ENCODE data around the gene PRLH. TPM values are rescaled to one million over a fixed set of nuclear protein-coding genes. Genes with fewer than 3 reads are reported as not detected.

PRLH gene
- total and polyA plus RNA-seq, 2 donors (not counting 3 experiments of a cell fraction or from before 2014, with no cell fraction given), result not detected

GRCh38 chr2:237571551-237571950, 5.2 kb downstream of the PRLH start:
- FAIRE-seq (no peak), DNase-seq (ENCODE audit: low read depth, low spot score) (no peak)
- H3K4me1 ChIP-seq (ENCODE audit: control insufficient read depth, extremely low read depth, insufficient read depth, low read length), result no peaks in the 10 kb centered on the region
- dilution Hi-C loops (cut with MboI; ENCODE audit: extremely low pct_ligation_motif_present, low sequenced_read_pairs), result no loop called here
- no peaks in the 10 kb centered on the region for H3K79me2 ChIP-seq (ENCODE audit: control insufficient read depth, insufficient read depth, low read length)
- intact Hi-C loops (cut with micrococcal nuclease), result no loop called here
- no peaks in the 10 kb centered on the region for H3K9me1 ChIP-seq (replicated peaks; ENCODE audit: control insufficient read depth, extremely low read depth, insufficient read depth, low read length)
- no TSS peak for BruUV-seq (replicated peaks)
- H3K4me2 ChIP-seq (ENCODE audit: insufficient read depth, low read length), result no peak overlapping the region
- H3K9ac ChIP-seq (replicated peaks; ENCODE audit: extremely low read depth, insufficient read depth, low read length), result no peak overlapping the region
- no peak for TF ChIP-seq CTCF (IDR thresholded peaks at IDR 0.05; ENCODE audit: extremely low read depth in 1 of 2, insufficient read depth in 1 of 2, low read depth in 1 of 2, low read length in 2 of 2)
- TF ChIP-seq MAX (IDR thresholded peaks at IDR 0.05; ENCODE audit: insufficient read depth, insufficient read length), result no peak
- no peak for TF ChIP-seq FOS (IDR thresholded peaks at IDR 0.05; ENCODE audit: borderline replicate concordance, insufficient read depth, low read length)
- TF ChIP-seq POLR2A (IDR thresholded peaks at IDR 0.05; ENCODE audit: low read depth, low read length), result no peak
- TF ChIP-seq MYC (IDR thresholded peaks at IDR 0.05; ENCODE audit: low read depth, low read length), result no peak
- TF ChIP-seq EZH2 (IDR thresholded peaks at IDR 0.05; ENCODE audit: borderline replicate concordance, low read depth, low read length, severe bottlenecking), result no peak
- no peak for TF ChIP-seq GATA2 (IDR thresholded peaks at IDR 0.05; ENCODE audit: insufficient read depth, insufficient read length, low read depth, low read length)
- no peak for TF ChIP-seq POLR2AphosphoS5 (IDR thresholded peaks at IDR 0.05; ENCODE audit: insufficient read depth, low read depth, low read length)
- no peak for TF ChIP-seq JUN (IDR thresholded peaks at IDR 0.05; ENCODE audit: borderline replicate concordance, insufficient read depth, insufficient read length, low read depth)
- H3K27me3 ChIP-seq (ENCODE audit: control insufficient read depth in 2 of 2, insufficient read depth in 2 of 2, low read length in 2 of 2), result no peaks in the 10 kb centered on the region
- no peak overlapping the region for H3K27ac ChIP-seq (ENCODE audit: insufficient read depth, low read depth, low read length)
- no peaks in the 10 kb centered on the region for H4K20me1 ChIP-seq (replicated peaks; ENCODE audit: control insufficient read depth, extremely low read depth, insufficient read depth, low read length)
- POLR2A ChIA-PET, result interaction anchor here (0.6 to 0.7 kb wide), 2 partner anchors 96 to 478 kb away, joined by 3 read pairs; no protein-coding TSS in a partner anchor
- H2AFZ ChIP-seq (ENCODE audit: low read depth, low read length), result no peak overlapping the region
- CTCF ChIA-PET, result interaction anchor here (0.6 to 7.7 kb wide), 92 partner anchors 9 to 1793 kb away, joined by 3 to 295 read pairs (median 5); partner anchors contain the start of genes COL6A3 and COPS8
- no peak overlapping the region for H3K4me3 ChIP-seq (replicated peaks in 1 of 3; ENCODE audit: insufficient read depth in 1 of 3, low read depth in 1 of 3, low read length in 3 of 3)
- H3K9me3 ChIP-seq (replicated peaks; ENCODE audit: control insufficient read depth, insufficient read depth, low read length), result no peaks in the 10 kb centered on the region
- H3K36me3 ChIP-seq (ENCODE audit: control insufficient read depth in 2 of 2, extremely low read depth in 1 of 2, insufficient read depth in 2 of 2, low read length in 2 of 2), result no peaks in the 10 kb centered on the region

Data from endothelial cell of umbilical vein (primary cell).